H1 (cell line): ENCODE data around the gene TRIOBP. TPM values are rescaled to one million over a fixed set of nuclear protein-coding genes. Genes with fewer than 3 reads are reported as not detected.

Experiments
- CTCF ChIA-PET: fragments of 300-600 bp; sonication (Branson Sonifier 250); formaldehyde crosslinking; loops from one replicate; lab custom pipeline; 2021; ENCODE audit not compliant: partially characterized antibody; lab: Charles Lee
- POLR2A ChIA-PET: fragments of 300-600 bp; sonication (Branson Sonifier 250); formaldehyde crosslinking; loops from one replicate; lab custom pipeline; 2021; ENCODE audit warnings: inconsistent platforms; ENCODE audit not compliant: partially characterized antibody; lab: Charles Lee
- DNase-seq, 2 experiments: peaks; one replicate each; pipeline versions ENCODE4 v3.0.0 to v3.0.0-alpha.2; 2010 to 2022; ENCODE audit warnings: low spot score in 2 of 2, low read depth in 1 of 2, mixed read lengths in 1 of 2
- FAIRE-seq: peaks from 2 replicates; lab custom pipeline; 2011; peaks lifted over from hg19 to GRCh38; lab: Jason Lieb, UNC
- H2AFZ ChIP-seq: 2 replicates; pipeline ENCODE4 v1.8.1; 2012; ENCODE audit warnings: low read length, inconsistent platforms
- H2AK5ac ChIP-seq: 2 replicates; pipeline ENCODE4 v1.6.1; 2013; ENCODE audit warnings: low read depth, low read length
- H2BK120ac ChIP-seq: replicated peaks from 2 replicates; pipeline ENCODE3; 2013; ENCODE audit warnings: low read depth, low read length, inconsistent platforms
- H2BK12ac ChIP-seq: 2 replicates; pipeline ENCODE4 v1.6.1; 2013; ENCODE audit warnings: low read depth, low read length
- H2BK15ac ChIP-seq: 2 replicates; pipeline ENCODE4 v1.6.1; 2013; ENCODE audit warnings: low read length
- H2BK20ac ChIP-seq: 2 replicates; pipeline ENCODE4 v1.6.1; 2013; ENCODE audit warnings: low read length
- H2BK5ac ChIP-seq: 2 replicates; pipeline ENCODE4 v1.6.1; 2013; ENCODE audit warnings: low read depth, low read length
- H3K14ac ChIP-seq: 2 replicates; pipeline ENCODE4 v1.6.1; 2013; ENCODE audit warnings: inconsistent platforms; ENCODE audit not compliant: insufficient read length
- H3K18ac ChIP-seq: 2 replicates; pipeline ENCODE4 v1.6.1; 2013; ENCODE audit warnings: low read length; ENCODE audit errors: extremely low read depth
- H3K23ac ChIP-seq: 2 replicates; pipeline ENCODE4 v1.6.1; 2013; ENCODE audit warnings: inconsistent platforms; ENCODE audit not compliant: insufficient read length
- H3K23me2 ChIP-seq: 2 replicates; pipeline ENCODE4 v1.6.1; 2013; ENCODE audit warnings: low read depth, low read length
- H3K27ac ChIP-seq: 2 replicates; pipeline ENCODE4 v1.6.1; 2011; ENCODE audit warnings: low read depth, low read length, inconsistent platforms
- H3K27me3 ChIP-seq, 4 experiments: replicated peaks in 1 of 4; 1 replicate in 1 of 4; 2 replicates in 3 of 4; pipeline versions ENCODE4 v1.6.1 to v1.8.1; 2011 to 2013; ENCODE audit warnings: low read length in 3 of 4, mild to moderate bottlenecking in 3 of 4, inconsistent platforms in 2 of 4, mixed read lengths in 2 of 4, moderate library complexity in 1 of 4; ENCODE audit not compliant: control insufficient read depth in 3 of 4, insufficient read depth in 3 of 4; ENCODE audit errors: extremely low read depth in 1 of 4
- H3K36me3 ChIP-seq, 4 experiments: 2 replicates each; pipeline versions ENCODE4 v1.6.1 to v1.8.1; 2011 to 2013; ENCODE audit warnings: mild to moderate bottlenecking in 4 of 4, low read length in 3 of 4, moderate library complexity in 2 of 4, control low read depth in 1 of 4, inconsistent platforms in 1 of 4; ENCODE audit not compliant: insufficient read depth in 4 of 4, control insufficient read depth in 2 of 4
- H3K4ac ChIP-seq: replicated peaks from 2 replicates; pipeline ENCODE3; 2013; ENCODE audit warnings: low read length, low read depth, mixed read lengths, inconsistent platforms; ENCODE audit not compliant: insufficient read length
- H3K4me1 ChIP-seq, 4 experiments: replicated peaks in 1 of 4; 1 replicate in 1 of 4; 2 replicates in 3 of 4; pipeline versions ENCODE4 v1.6.1 to v1.8.1; 2011 to 2013; ENCODE audit warnings: low read length in 3 of 4, inconsistent platforms in 2 of 4, mixed read lengths in 1 of 4; ENCODE audit not compliant: insufficient read depth in 4 of 4, control insufficient read depth in 3 of 4
- H3K4me2 ChIP-seq, 2 experiments: 2 replicates each; pipeline versions ENCODE4 v1.6.1 to v1.8.1; 2011 to 2013; ENCODE audit warnings: low read depth in 2 of 2, low read length in 2 of 2, control low read depth in 1 of 2, inconsistent platforms in 1 of 2, mild to moderate bottlenecking in 1 of 2; ENCODE audit not compliant: insufficient read depth in 1 of 2
- H3K4me3 ChIP-seq, 4 experiments: fragments of 200-600, 300-600 bp in 1 of 4; sonication (generic), shearing (Covaris generic), sonication (Bioruptor Twin) in 1 of 4; 2 replicates each; pipeline versions ENCODE4 v1.5.1 to v1.8.1; 2011 to 2016; ENCODE audit warnings: low read length in 4 of 4, low read depth in 3 of 4, control low read depth in 2 of 4, inconsistent platforms in 2 of 4, mild to moderate bottlenecking in 2 of 4, mixed read lengths in 1 of 4, moderate library complexity in 1 of 4; ENCODE audit not compliant: insufficient read depth in 2 of 4; ENCODE audit errors: extremely low read depth in 1 of 4
- H3K56ac ChIP-seq: replicated peaks from 2 replicates; pipeline ENCODE3; 2013; ENCODE audit warnings: low read depth, mild to moderate bottlenecking, mixed read lengths, low read length, inconsistent platforms; ENCODE audit not compliant: insufficient read length
- H3K79me1 ChIP-seq: 2 replicates; pipeline ENCODE4 v1.6.1; 2013; ENCODE audit warnings: low read depth, low read length, control low read depth
- H3K79me2 ChIP-seq, 2 experiments: 2 replicates each; pipeline versions ENCODE4 v1.6.1 to v1.8.1; 2012 to 2013; ENCODE audit warnings: low read length in 2 of 2, mild to moderate bottlenecking in 2 of 2, inconsistent platforms in 1 of 2; ENCODE audit not compliant: insufficient read depth in 2 of 2, control insufficient read depth in 1 of 2
- H3K9ac ChIP-seq, 4 experiments: replicated peaks in 1 of 4; 1 replicate in 1 of 4; 2 replicates in 3 of 4; pipeline versions ENCODE4 v1.6.1 to v1.8.1; 2011 to 2013; ENCODE audit warnings: low read depth in 3 of 4, low read length in 3 of 4, control low read depth in 2 of 4, mild to moderate bottlenecking in 2 of 4, moderate library complexity in 2 of 4, inconsistent platforms in 1 of 4; ENCODE audit errors: extremely low read depth in 1 of 4
- H3K9me3 ChIP-seq, 2 experiments: 2 replicates each; pipeline versions ENCODE4 v1.6.1 to v1.8.1; 2012 to 2013; ENCODE audit warnings: mild to moderate bottlenecking in 2 of 2, moderate library complexity in 2 of 2, control low read depth in 1 of 2, inconsistent platforms in 1 of 2, low read depth in 1 of 2, low read length in 1 of 2, mixed read lengths in 1 of 2; ENCODE audit not compliant: insufficient read depth in 2 of 2
- H4K20me1 ChIP-seq, 2 experiments: replicated peaks in 1 of 2; 2 replicates each; pipeline versions ENCODE3 to v1.8.1; 2011 to 2013; ENCODE audit warnings: inconsistent platforms in 2 of 2, low read length in 2 of 2, mild to moderate bottlenecking in 1 of 2; ENCODE audit not compliant: insufficient read depth in 2 of 2, control insufficient read depth in 1 of 2
- H4K5ac ChIP-seq: 2 replicates; pipeline ENCODE4 v1.6.1; 2013; ENCODE audit warnings: low read length, low read depth, mixed read lengths, inconsistent platforms; ENCODE audit not compliant: insufficient read length
- H4K8ac ChIP-seq: 2 replicates; pipeline ENCODE4 v1.8.0; 2013; ENCODE audit warnings: mild to moderate bottlenecking, moderate library complexity, low read length, inconsistent platforms; ENCODE audit not compliant: insufficient read depth; ENCODE audit errors: extremely low read depth
- H4K91ac ChIP-seq: replicated peaks from 2 replicates; pipeline ENCODE3; 2013; ENCODE audit warnings: low read length, mixed read lengths, inconsistent platforms; ENCODE audit not compliant: insufficient read length
- ASH2L ChIP-seq: fragments of 200-600, 300-600 bp; sonication (generic); IDR thresholded peaks from one replicate; pipeline ENCODE4 v1.7.1; 2017; ENCODE audit warnings: low read length
- BACH1 ChIP-seq: IDR thresholded peaks from 2 replicates; pipeline ENCODE4 v1.6.1; 2012; ENCODE audit warnings: low read length, improper control_type of control experiment
- BRCA1 ChIP-seq: IDR thresholded peaks from 2 replicates; pipeline ENCODE4 v1.6.1; 2012; ENCODE audit warnings: low read depth, low read length, improper control_type of control experiment
- CHD2 ChIP-seq: IDR thresholded peaks from 2 replicates; pipeline ENCODE4 v1.6.1; 2012; ENCODE audit warnings: low read length, improper control_type of control experiment
- KDM5A ChIP-seq: fragments of 200-600 bp; IDR thresholded peaks from 2 replicates; pipeline ENCODE4 v1.7.1; 2012; ENCODE audit warnings: mild to moderate bottlenecking, low read length, inconsistent platforms, mixed read lengths
- PHF8 ChIP-seq: fragments of 200-600 bp; sonication (generic); conservative IDR thresholded peaks from 2 replicates; pipeline ENCODE4 v1.7.1; 2012; ENCODE audit warnings: low read depth, mild to moderate bottlenecking, inconsistent platforms, low read length, moderate library complexity
- RNF2 ChIP-seq: fragments of 200-900, 300-1000 bp; sonication (generic); IDR thresholded peaks from 2 replicates; pipeline ENCODE4 v1.7.1; 2016; ENCODE audit warnings: borderline replicate concordance, low read depth, mild to moderate bottlenecking, antibody characterized with exemption, low read length; ENCODE audit not compliant: poor library complexity, severe bottlenecking; ENCODE audit errors: missing control alignments
- SP1 ChIP-seq: IDR thresholded peaks from 2 replicates; pipeline ENCODE4 v1.6.1; 2011; ENCODE audit warnings: low read depth, low read length
- TCF12 ChIP-seq: IDR thresholded peaks from 2 replicates; pipeline ENCODE4 v1.6.1; 2011; ENCODE audit warnings: low read depth, mild to moderate bottlenecking, low read length
- WGBS, 2 experiments: shearing (Covaris generic) in 1 of 2; methylation state at CpG; one replicate each; pipeline versions ENCODE4 v1.1.6 to v1.1.7; 2013 to 2015; ENCODE audit warnings: low lambda C conversion rate in 2 of 2, mixed read lengths in 2 of 2, inconsistent platforms in 1 of 2, low coverage in 1 of 2, missing lambda C conversion rate in 1 of 2; ENCODE audit not compliant: insufficient replicate concordance in 2 of 2, insufficient coverage in 1 of 2, insufficient read length in 1 of 2; ENCODE audit errors: extremely low coverage in 1 of 2, missing lambda C conversion rate in 1 of 2; 5-methylcytosine and 5-hydroxymethylcytosine counted together
- polyA plus RNA-seq, 7 experiments: library from polyadenylated mRNA; depleted of rRNA in 3 of 7; stranded (reverse) in 5 of 7; unstranded in 2 of 7; fragments of >200 nt in 5 of 7; fragments of 200-250 nt in 2 of 7; gene quantifications; 1 replicate in 5 of 7; 2 replicates in 1 of 7; 4 replicates in 1 of 7; pipeline versions ENCODE4 v1.2.1 to v1.2.3, GENCODE V29; 2011 to 2013; ENCODE audit warnings: missing spikeins in 2 of 7, mixed read lengths in 2 of 7
- total RNA-seq: library from RNA; stranded (reverse); fragmentation: NEBNext Ultra II Directional; extraction: Animal tissue kit (Norgen Biotek cat#: 25700); gene quantifications from 2 replicates; pipeline ENCODE4 v1.2.1, GENCODE V29; 2021
- TF ChIP-seq, protein P1 (sequence below): IDR thresholded peaks from 2 replicates; pipeline ENCODE4 v1.6.1; 2011; ENCODE audit warnings: low read depth, mild to moderate bottlenecking, low read length; ENCODE audit not compliant: insufficient read depth

TRIOBP gene
- total and polyA plus RNA-seq, 2 of the 8 experiments (the other 6 are each of a cell fraction or from before 2014, with no cell fraction given): 18.2 to 27.3 TPM

GRCh38 chr22:37704645-37705044, 7.8 kb downstream of the TRIOBP start:
- Histone ChIP-seq H3K9me3 (no peaks in the 10 kb centered on the region; a peak in 1 of 4 replicates), H3K56ac (no peak overlapping the region), H3K4me1 (peaks cover 0 to 5% (median 0%) of the 10 kb centered on the region in 4 experiments; a peak in 1 of 7 replicates), H4K5ac (no peak overlapping the region)
- TF ChIP-seq RNF2 (no peak), PHF8 (no peak), TCF12 (no peak), KDM5A (no peak), SP1 (no peak), CHD2 (no peak), ASH2L (no peak), BACH1 (no peak), BRCA1 (no peak)
- TF ChIP-seq, protein P1, sequence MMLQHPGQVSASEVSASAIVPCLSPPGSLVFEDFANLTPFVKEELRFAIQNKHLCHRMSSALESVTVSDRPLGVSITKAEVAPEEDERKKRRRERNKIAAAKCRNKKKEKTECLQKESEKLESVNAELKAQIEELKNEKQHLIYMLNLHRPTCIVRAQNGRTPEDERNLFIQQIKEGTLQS: no peak
- TF ChIP-seq, all 59 proteins: peak for 0
- H3K14ac ChIP-seq: no peak overlapping the region
- no peak overlapping the region for H2BK5ac ChIP-seq
- H4K8ac ChIP-seq: no peak overlapping the region
- H3K79me1 ChIP-seq: no peaks in the 10 kb centered on the region; the same call in 1 of the 2 replicates
- WGBS, 2 experiments: 100% methylated on average over 3 of the region's 3 CpGs; no CpG with 5 or more reads in 1 of the 2 experiments
- H2BK12ac ChIP-seq: no peak overlapping the region
- H3K27me3 ChIP-seq: no peaks in the 10 kb centered on the region
- H3K9ac ChIP-seq: no peak overlapping the region
- no peak overlapping the region for H2AFZ ChIP-seq
- no peak overlapping the region for H3K4me3 ChIP-seq
- FAIRE-seq: no peak
- H3K36me3 ChIP-seq: peaks cover 5 to 45% (median 27%) of the 10 kb centered on the region in 4 experiments; a peak in 7 of 8 replicates
- H2AK5ac ChIP-seq: no peak overlapping the region
- H2BK20ac ChIP-seq: no peak overlapping the region
- H3K79me2 ChIP-seq: no peaks in the 10 kb centered on the region
- H3K4ac ChIP-seq: no peak overlapping the region
- H4K91ac ChIP-seq: no peak overlapping the region
- peaks cover 0 to 5% of the 10 kb centered on the region in 2 experiments for H4K20me1 ChIP-seq
- DNase-seq: no peak
- no peak overlapping the region for H3K23ac ChIP-seq
- ChIA-PET CTCF (interaction anchor here (0.7 kb wide), 3 partner anchors 61 to 984 kb away, joined by 3 read pairs; no protein-coding TSS in a partner anchor), POLR2A (interaction anchor here (0.7 to 0.9 kb wide), 5 partner anchors 10 to 262 kb away, joined by 3 to 4 read pairs (median 3); no protein-coding TSS in a partner anchor)
- H3K4me2 ChIP-seq: no peak overlapping the region
- H2BK120ac ChIP-seq: no peak overlapping the region
- H3K23me2 ChIP-seq: no peaks in the 10 kb centered on the region
- no peak overlapping the region for H2BK15ac ChIP-seq
- H3K27ac ChIP-seq: no peak overlapping the region
- no peak overlapping the region for H3K18ac ChIP-seq
